ENCODE measurements around the gene TAF15. TPM values are rescaled to one million over a fixed set of nuclear protein-coding genes. Genes with fewer than 3 reads are reported as not detected.

TAF15 gene
- total and polyA plus RNA-seq, 2 of the 13 experiments (the other 11 are each of a cell fraction or from before 2014, with no cell fraction given): 25.2 to 26.5 TPM

- TF ChIP-seq ZNF609 (CRISPR knock-in tag; IDR thresholded peaks at IDR 0.05; ENCODE audit: borderline replicate concordance) (no peak), BCL3 (CRISPR knock-in tag; IDR thresholded peaks at IDR 0.05) (no peak), YEATS2 (CRISPR knock-in tag; IDR thresholded peaks at IDR 0.05; ENCODE audit: borderline replicate concordance) (no peak), MBNL3 (CRISPR knock-in tag; conservative IDR thresholded peaks at IDR 0.05) (no peak), RAD51 (IDR thresholded peaks at IDR 0.05; ENCODE audit: borderline replicate concordance) (no peak), MTF1 (CRISPR knock-in tag; IDR thresholded peaks at IDR 0.05) (no peak), BRF2 (CRISPR knock-in tag; IDR thresholded peaks at IDR 0.05) (no peak), NR0B2 (CRISPR knock-in tag; IDR thresholded peaks at IDR 0.05) (no peak), THAP9 (CRISPR knock-in tag; IDR thresholded peaks at IDR 0.05; ENCODE audit: borderline replicate concordance) (no peak), HMG20A (CRISPR knock-in tag; IDR thresholded peaks at IDR 0.05; ENCODE audit: borderline replicate concordance) (no peak), HDAC6 (IDR thresholded peaks at IDR 0.05; ENCODE audit: low read depth, low read length) (no peak), ZNF512B (CRISPR knock-in tag; IDR thresholded peaks at IDR 0.05; ENCODE audit: borderline replicate concordance) (no peak), ZNF382 (CRISPR knock-in tag; IDR thresholded peaks at IDR 0.05; ENCODE audit: borderline replicate concordance) (no peak), ZIK1 (CRISPR knock-in tag; IDR thresholded peaks at IDR 0.05; ENCODE audit: borderline replicate concordance, low read depth) (no peak)
Observed at GRCh38 chr17:35763767-35764122, 45.5 kb upstream of the TAF15 start (continued).

Measured in HepG2 (cell line).